GM21528 (cell line): ENCODE data around the gene CDH24.
A peak's percentile ranks its signal among the peaks of the same experiment; 100 is the strongest.

ENCODE experiments used
- ATAC-seq: cut with Tn5 transposase; IDR thresholded peaks from one replicate; pipeline ENCODE4 v1.9.1; 2021; ENCODE audit warnings: mild to moderate bottlenecking, moderate library complexity; ENCODE audit not compliant: unreplicated experiment, low FRiP score

Gene CDH24

DNA sequence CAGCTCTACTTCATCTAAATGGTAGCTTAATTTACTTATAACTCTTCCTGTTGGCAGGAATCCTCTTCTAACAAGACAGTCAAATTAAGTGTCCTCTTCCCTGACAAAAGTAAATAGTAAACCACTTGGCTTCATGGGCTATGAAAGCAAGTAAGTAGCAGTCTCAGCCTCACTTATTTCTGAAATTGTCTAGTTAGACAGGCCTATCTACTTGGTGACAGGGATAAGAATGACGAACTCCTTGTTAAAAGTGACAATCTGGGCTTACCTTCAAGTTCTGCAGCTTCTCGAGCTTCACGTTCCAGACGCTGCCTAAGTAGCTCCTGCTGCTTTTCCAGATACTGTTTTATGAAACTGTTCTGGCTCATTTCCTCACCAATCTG lies 32.9 kb upstream of the CDH24 start:
- ATAC-seq: no peak

DNA sequence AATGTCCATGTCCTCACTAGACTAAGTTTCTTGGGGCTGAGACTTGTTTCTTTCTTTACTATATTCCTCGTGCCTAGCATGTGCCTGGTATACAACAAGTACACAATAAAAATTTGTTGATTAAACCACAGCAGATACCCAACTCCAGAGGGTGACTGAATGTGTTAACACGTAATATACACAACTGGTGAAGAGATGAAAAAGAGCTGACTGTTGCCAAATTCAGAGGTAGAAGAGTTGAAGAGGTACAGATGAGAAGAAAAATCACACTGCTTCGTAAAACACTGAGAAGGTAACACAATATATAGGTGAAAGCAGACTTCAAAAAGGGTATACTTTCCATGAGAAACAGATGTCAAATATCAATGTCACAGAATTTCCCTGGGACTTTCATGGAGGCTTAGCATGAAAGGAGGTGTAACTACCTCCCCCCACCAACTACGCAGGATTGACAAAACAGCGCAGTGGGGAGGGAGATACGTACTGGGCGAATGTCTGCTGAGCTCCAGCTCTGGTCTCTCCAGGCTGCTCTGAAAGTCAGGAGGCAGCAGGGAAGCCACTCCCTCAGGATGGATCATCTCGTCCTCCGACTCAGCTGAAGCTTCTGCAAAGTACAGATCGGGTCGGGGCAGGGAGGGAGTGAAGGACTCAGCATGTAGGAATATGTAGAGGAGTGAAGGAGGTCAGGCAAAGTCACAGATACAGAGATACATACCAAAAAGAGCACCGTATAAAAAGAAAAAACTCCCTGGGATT lies 32.4 kb upstream of the CDH24 start:
- ATAC-seq: no peak

DNA sequence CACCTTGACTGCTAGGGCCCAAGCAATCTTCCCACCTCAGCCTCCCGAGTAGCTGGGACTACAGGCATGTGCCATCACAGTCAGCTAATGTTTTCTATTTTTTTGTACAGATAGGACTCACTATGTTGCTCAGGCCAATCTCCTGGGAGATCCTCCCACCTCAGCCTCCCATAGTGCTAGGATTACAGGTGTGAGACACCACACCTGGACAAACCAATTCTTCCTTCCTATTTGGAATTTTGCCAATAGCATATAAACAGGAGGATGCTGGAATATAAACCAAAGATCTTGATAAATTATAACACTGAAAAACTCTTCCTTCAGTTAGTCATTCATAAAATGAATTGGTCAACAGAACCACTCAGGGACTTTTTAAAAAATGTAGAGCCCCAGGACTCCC lies 29.2 kb upstream of the CDH24 start:
- ATAC-seq: no peak

DNA sequence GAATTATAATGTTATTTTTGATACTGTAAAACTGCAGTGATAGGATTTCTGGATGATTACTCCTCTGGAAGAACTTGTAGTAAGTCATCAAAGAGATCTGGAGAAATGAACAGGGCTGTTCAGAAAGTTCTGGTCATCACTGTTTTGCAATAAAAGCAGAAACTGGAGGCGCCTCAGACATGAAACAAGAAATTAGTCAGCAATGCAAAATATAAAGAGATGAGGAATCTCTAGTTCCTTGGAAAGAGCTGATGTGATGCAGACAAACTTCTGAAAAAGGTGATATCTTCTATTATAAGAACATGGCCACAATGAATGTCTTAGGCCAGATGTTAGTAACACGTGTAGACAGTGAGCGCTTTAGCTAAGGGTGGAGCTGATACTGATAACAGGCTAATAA lies 28.1 kb upstream of the CDH24 start:
- ATAC-seq: no peak

DNA sequence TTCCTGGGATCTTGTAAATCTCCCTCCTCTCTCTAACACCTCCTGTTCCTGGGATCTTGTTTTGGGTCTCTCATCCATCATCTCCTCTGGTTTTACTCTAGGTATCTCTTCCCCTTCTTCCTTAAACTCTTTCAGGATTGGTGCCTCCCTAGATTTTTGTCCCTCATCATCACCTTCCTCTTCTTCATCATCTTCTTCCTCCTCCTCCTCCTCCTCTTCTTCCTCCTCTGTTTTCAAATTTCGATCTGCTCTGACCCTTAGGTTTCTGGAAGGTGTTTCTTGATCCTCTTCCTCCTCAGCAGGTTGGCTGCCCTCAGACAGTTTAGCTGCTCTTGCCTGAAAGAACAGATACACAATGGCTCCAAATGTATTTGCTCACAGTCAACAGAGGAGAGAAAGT lies 23.2 kb upstream of the CDH24 start:
- ATAC-seq: no peak

DNA sequence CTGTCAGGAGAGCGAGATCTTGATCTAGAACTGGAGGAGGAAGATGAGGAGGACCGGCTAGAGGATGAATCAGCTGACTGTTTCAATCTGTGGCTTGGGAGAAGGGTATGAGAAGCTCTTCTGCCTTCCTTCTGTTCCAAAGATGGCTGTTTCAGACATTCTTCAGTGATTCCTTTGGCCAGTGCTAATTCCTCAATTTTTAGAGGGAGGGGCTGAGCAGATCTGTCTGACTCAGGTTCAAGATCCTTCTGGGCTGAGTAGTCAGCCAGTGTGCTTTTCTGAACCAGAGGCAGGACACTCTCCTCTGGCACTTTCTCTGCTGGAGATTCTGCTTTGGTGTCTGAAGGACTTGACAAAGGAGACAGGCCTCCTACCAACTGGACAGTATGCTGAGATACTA lies 22.4 kb upstream of the CDH24 start:
- ATAC-seq: no peak

DNA sequence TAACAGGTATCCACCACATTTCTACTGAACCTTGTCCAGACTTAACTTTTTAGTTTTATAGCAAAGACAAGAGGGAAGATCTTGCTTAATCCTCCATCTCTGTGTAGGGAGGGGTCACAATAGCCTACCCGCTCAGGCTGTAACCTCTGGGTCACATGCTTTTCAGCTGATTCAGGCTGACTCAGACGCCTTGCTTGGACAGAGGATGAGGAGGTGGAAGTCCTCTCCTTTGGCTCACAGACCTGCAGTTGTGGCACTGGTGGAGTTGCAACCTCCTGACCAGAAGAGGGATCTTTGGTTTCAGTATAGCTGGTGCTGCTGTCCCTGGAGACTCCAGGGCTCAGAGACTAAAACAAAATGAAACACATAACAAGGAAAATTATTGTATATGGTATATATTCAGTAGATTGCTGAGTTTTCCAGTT lies 21.4 kb upstream of the CDH24 start:
- no peak for ATAC-seq

DNA sequence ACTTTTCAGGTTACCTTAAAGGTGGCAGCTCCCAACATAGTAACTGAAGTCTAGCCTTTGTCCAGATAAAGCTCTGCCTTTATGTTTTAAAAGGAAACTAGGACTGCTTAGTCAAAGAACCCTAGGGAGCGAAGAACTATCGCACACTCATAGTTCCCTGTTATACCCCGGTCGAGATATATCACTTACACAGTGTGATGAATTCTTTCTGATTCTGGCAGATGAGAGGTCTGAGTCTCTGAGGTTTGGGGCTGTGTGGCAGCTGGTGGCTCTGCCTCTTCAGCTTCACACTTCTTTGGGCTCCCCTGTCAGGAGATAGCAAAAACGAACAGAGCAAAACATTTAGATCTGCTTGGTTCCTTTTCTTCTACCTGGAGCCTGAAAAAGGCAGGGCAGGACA lies 20.6 kb upstream of the CDH24 start:
- ATAC-seq: no peak

DNA sequence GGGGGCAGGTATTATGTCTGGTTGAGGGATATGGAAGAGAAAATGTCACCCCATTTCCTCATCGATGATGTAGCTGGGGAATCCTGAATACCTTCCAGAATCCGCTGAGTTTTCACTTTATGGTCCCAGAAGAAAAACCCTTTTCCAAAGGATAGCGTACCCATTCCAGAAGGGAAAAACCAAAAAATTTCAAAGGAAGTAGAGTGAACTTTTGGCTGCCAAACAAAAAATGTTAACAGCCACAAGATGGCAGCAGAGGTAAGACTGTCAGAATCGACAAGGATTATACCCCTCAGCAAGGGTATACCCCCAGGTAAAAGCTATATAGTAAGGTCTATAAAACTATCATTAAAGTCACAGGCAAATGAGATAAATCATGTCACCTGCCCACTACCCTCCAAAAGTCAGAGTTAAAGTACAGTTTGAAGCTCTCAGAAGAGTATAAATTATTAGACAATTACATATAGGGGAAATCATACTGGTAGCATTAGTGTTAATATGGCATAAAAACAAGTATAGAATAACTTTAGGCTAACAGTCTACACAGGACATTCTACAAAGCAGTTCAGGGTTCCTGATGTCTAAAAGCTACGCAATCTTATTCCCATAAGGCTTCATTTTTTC lies 19.6 kb upstream of the CDH24 start:
- no peak for ATAC-seq

DNA sequence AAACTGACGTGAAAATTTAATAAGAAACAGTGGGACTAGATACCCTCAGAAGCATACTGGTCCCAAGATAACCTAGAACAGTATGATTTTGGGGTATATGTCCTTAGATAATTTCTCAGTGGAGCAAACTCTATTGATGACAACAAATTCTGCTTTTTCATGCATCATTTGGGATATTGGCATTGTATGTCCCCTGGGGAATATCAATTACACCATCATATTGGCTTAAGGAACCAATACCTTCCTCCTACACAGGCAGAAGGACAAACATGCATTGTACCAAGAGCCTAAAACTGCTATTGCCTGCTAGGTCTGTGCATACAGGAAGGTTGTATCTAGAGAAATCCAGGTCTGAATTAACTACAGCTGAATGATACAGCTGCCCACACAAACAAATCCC lies 17.6 kb upstream of the CDH24 start:
- ATAC-seq: no peak

DNA sequence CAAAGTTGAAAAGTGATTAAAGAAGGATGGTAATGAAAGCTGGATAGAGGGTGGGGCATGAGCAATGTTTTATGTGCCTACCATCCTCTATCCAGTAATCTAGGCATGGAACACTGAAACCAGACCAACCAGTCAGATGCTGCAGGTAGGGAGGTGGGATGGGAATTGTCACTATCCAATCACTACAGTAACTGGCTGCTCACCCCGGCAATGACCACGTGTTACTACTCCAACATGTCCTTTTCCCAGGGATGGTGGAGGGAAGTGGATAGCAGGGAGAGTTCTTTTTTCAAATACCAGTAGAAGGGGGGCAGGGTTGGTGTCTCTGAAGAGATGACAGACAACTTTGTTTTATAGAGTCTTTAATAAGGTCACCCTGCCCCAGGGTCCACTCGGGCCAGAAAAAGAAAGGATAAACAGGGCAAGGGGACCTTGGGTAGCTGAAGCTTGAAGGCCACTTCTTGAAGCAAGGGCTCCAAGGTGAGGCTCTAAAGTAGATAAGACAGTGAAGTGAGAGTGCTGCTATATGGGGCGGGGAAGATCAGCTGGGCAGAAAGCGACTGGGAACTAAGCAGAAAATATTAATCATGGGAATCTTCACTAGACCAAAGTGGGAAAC lies 14.7 kb upstream of the CDH24 start:
- no peak for ATAC-seq

DNA sequence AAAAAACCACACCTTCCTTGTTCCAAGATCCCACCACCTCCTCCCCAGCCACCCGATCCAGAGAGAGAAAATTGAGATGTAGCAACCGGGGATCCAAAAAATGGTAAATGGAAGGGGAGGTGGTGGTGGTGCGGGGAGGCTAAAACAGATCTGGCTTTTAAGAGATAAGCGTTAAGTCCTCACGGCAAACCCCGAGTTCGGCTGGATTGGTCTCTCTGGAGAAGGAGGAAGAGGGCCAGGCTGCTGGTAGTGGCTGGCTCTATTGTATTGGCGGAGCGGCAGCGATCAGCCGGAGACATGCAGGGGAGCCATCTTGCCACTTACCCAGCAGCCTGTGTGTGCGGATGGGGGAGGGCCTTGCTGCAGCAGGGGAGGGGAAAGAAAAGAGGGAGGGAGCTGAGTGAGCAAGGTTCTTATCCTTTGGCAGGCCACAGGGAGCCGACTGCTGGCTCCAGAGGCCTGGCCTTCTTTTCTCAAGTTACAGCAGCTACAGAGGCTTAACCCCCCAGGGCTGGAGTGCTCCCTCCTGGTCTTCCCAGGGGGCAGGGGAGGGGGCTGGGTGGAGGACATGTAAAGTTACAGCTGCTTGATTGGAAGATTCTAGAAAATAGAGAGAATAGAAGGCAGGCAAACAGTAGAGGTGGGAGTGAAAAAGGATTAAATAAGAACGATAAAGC lies 14.1 kb upstream of the CDH24 start:
- peak; percentile 89 for ATAC-seq

DNA sequence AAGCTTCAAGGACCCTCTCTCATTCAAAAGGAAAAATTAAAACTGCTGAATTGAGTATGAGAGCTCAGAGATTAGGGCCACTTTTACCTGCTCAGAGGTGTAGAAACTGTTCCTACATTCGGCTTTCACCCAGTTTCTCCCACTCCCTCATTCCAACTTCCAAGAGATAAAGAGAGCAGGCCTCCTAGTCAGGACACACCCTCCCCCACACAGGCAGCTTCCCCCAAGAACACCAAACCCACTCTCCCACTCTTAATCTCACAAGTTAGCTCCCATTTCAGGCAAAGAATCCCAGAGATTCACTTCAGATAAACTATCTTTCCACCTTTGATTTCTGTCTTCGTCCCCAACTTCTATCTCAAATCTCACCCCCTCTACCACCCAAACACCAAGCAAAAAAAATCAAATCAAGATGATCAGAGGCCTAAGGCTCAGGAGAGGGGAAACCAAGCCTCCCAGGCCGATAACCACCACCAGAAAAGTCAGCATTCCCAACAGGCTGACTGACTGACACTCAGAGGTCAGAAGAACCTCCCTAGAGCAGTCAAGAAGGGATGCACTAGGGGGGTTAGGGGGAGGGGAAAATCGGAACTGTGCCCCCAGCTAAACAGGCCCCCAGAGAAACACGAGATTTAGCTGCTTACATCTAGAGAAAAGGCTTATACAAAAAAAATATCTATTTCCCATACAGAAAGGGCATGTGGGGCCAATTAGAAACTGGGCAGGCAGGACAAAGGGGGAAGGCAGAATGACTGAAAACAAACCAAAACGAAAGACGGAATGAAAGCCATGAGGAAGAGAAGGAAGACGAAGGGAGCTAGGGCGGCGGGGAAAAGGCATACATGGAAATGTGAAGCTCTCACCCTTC lies 13.2 kb upstream of the CDH24 start:
- ATAC-seq: no peak

DNA sequence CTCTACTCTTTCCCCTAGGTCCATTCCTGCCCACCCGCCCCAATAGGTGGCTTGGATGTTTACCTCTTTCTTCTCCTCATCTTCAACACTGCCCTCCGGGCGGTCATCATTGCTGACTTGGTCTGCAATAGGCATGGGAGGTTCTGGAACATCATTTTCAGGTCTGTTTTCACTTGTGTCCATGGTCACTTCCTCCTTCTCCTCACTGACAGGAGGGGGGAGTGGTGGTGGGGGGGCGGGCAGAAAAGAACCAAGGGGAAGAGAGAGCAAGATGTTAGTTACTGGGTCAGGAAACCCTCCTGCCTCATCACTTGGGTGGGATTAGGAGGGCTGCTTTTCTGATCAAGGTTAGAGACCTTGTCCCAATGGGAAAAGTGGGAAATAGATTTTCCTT lies 12.1 kb upstream of the CDH24 start:
- ATAC-seq: no peak

DNA sequence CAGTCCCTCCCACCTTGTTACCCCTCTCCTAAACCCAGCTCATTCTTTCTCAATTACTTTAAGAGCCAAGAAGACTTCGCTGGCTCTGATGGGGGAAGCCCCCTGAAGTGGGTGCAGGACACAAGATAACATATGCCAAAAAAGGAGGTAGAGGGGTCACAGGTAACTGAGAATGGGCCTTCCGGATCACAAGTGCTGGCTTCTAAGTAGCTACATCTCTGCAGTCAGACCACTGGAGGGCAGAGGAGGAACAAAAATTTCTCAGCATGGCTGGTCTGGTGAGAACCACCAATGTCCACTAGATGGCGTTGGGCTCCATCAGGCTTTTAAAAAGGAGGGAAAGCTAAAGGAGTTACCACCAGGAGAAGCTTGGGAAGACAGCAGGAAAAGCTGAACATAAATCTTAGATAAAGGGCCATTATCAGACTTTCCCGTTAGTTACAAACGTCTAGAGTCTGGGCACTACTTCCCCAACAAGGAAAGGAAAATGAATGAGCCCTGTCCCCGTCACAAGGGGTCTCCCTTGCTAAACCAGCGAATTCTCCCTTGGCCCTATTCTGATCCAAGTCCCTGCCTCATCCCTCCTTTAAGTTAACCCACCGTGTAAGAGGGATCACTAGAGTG lies 11.6 kb upstream of the CDH24 start:
- ATAC-seq: no peak

DNA sequence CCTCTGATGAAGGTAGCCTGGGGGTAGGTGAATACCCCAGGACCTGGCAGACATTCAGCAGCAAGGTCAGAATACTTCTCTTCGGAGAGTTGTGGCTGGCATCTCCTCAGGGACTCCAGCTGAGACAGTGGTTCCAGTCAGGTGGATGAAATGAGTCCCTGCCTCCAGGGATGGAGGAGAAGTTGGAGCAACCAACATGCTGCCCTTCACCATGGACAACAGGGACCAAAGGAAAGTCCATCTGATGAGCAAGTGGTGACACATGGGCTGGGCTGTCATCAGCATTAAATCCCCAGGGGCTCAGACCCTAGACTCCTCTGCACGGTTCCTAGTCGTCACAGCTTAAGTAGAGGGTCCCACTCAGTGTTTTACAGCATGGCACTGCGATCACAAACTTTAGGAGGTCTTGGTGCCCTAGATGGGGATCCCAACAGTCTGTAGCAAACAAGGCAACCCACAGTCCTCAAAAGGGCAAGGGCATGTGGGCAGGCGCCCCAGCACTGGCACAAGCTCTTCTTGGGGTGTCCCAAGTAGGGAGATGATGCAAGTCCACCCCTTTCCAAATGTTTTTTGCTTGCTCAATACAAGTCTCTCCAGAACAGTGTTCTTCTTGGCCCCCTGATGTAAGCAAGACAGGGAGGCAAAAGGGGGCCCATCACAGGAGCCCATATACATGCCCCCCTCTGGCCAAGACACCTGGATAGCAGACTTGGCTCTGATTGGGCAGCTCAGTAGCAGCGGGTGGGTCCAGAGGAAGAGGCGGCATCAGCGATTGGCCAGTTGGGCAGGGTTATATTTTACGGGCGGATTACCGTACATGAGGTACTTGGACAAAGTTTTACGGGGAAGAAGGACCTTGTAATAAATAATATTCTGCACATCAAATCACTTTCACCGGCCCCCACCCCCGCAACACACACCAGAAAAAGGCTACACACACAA lies 10.8 kb upstream of the CDH24 start:
- no peak for ATAC-seq

DNA sequence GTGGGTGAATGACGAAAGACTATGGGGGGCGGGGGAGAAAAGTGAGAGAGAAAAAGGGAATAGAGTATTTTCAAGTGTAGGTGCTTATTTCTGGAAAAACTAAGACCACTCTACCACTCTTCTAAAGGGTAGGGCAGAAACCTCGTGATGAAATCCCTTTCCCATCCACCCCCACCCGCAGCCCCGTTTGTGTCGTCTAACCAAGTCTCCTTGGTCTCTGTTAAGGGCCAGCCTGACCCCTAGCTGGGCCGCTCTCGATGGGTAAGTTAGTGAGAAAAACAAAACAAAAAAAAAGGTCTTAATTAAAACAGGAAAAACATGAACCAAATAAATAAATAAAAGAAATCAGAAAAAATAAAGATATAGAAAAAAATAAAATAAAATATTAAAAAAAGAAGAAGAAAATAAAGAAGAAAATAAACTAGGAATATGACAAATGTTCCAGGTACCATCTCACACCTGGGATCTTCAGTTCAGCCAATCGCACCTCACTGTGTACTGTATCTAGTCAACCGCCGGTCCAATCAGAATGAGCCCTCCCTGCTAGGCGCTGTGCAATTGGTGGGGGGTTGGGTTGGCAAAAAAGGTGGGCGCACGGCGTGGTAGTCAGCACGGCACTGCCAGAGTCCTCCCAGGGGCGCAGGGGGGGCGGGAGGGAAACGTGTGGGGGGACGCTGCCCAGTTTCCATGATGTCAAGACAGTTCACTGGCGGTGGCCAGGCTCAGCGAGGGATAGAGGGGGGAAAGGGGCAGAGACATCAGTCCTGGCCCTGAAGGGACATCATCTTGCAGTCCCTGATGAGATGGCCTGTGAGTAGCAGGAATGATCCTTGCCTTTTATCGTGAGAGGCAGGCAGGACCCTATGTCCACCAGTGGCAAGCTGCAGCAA lies 9.8 kb upstream of the CDH24 start:
- no peak for ATAC-seq

DNA sequence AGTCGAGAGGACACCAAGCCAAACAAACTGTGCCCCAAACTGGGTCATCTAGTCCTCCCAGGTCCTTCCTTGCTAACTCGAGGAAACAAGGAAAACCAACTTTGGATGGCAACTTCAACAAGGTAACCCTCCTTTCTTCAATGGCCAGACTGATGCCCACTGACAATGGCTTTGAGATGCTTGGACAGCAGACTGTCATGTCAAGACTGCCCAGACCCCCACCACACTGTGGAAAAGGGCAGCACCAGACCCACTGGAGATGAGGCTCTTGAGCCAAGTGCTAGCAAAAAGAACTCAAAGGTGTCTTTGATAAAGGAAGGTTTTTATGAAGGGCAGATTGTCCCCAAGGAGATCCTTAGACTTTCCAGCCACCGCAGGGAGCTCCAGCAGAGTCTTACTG lies 9.0 kb upstream of the CDH24 start:
- no peak for ATAC-seq
